Psoas muscle (tissue), 8 donors: ENCODE results near the gene FCRL2. TPM values are rescaled to one million over a fixed set of nuclear protein-coding genes. Genes with fewer than 3 reads are reported as not detected.

ENCODE experiments used
- ATAC-seq, 4 donors: fragments of 200-7000 bp; cut with Tn5 transposase; one replicate each; pipeline ENCODE4 v1.9.1; 2020; ENCODE audit warnings: moderate library complexity in 3 of 4, mild to moderate bottlenecking in 2 of 4
- DNase-seq, 2 donors: peaks; one replicate each; pipeline ENCODE4 v3.0.0-alpha.2; 2020
- H3K27ac ChIP-seq: fragments of 200-600 bp; one replicate; pipeline ENCODE4 v1.8.0; 2022
- H3K27me3 ChIP-seq, 3 donors: fragments of 200-600 bp in 1 of 3; one replicate each; pipeline versions ENCODE4 v1.6.1 to v1.8.0; 2013 to 2022; ENCODE audit warnings: low read length in 2 of 3, mild to moderate bottlenecking in 2 of 3, moderate library complexity in 1 of 3; ENCODE audit not compliant: insufficient read depth in 3 of 3
- H3K36me3 ChIP-seq, 2 donors: fragments of 200-600 bp in 1 of 2; one replicate each; pipeline versions ENCODE4 v1.6.1 to v1.8.0; 2013 to 2022; ENCODE audit warnings: low read depth in 1 of 2, mild to moderate bottlenecking in 1 of 2, moderate library complexity in 1 of 2; ENCODE audit not compliant: insufficient read depth in 1 of 2
- H3K4me1 ChIP-seq: fragments of 200-600 bp; one replicate; pipeline ENCODE4 v1.8.0; 2022
- H3K4me3 ChIP-seq: fragments of 200-600 bp; one replicate; pipeline ENCODE4 v1.8.0; 2022; ENCODE audit warnings: mild to moderate bottlenecking
- H3K9me3 ChIP-seq: fragments of 200-600 bp; one replicate; pipeline ENCODE4 v1.8.0; 2022
- CTCF ChIP-seq: fragments of 200-600 bp; IDR thresholded peaks from one replicate; pipeline ENCODE4 v1.8.0; 2022; ENCODE audit warnings: antibody characterized with exemption
- WGBS, 3 donors: extraction: QIAGEN DNeasy Blood & Tissue Kit; methylation state at CpG; one replicate each; pipeline versions ENCODE4 v1.1.6 to v1.1.7; 2013; 5-methylcytosine and 5-hydroxymethylcytosine counted together
- intact Hi-C, 2 donors: fragments of 100-400 bp; cut with DNase I; formaldehyde crosslinking; loops; one replicate each; pipeline versions ENCODE4 v1.11.0 to v1.14.2; 2022
- polyA plus RNA-seq, 3 donors: library from polyadenylated mRNA; stranded (reverse); fragments of 200-250 nt; gene quantifications; one replicate each; pipeline ENCODE4 v1.2.3, GENCODE V29; 2013
- total RNA-seq, 4 donors: library from RNA; stranded (reverse); fragmentation: NEBNext Ultra II Directional in 2 of 4; extraction: Animal tissue kit (Norgen Biotek cat#: 25700) in 2 of 4; gene quantifications; one replicate each; pipeline versions ENCODE4 v1.2.1 to v1.2.4, GENCODE V29; 2021 to 2023
- donor health status: healthy with polysubstance abuse.
- donor health status: DM: no; HTN: no; CAD: no; lungs with moderate emphysema.
- donor health status: Bipolar disorder and iron deficiency.
- donor health status: healthy.
- donor health status: DM: yes; HTN: yes; CAD: no.
- donor health status: DM: no; HTN: no; CAD: no.
- donor health status: DM: no; HTN: no; CAD: no.
- donor health status: DM: yes; HTN: yes; CAD: no.

FCRL2 gene
- total and polyA plus RNA-seq, 7 donors = 0.03 to 0.17 TPM; not detected in 5

GRCh38 chr1:157785248-157785647 lies 8.3 kb upstream of the FCRL2 start:
- WGBS, 3 donors = 0 to 7% (median 3%) methylated on average over 1 of the region's 1 CpG
- Histone ChIP-seq H3K4me3 (no peak overlapping the region), H3K27me3 (no peaks in the 10 kb centered on the region), H3K36me3 (no peaks in the 10 kb centered on the region), H3K27ac (no peak overlapping the region), H3K4me1 (no peaks in the 10 kb centered on the region), H3K9me3 (no peaks in the 10 kb centered on the region)
- ATAC-seq (no peak), DNase-seq (no peak)
- intact Hi-C loops = no loop called here
- TF ChIP-seq CTCF = no peak

GRCh38 chr1:157784801-157785200 lies 7.9 kb upstream of the FCRL2 start:
- intact Hi-C loops = no loop called here
- no peaks in the 10 kb centered on the region for H3K4me1 ChIP-seq
- ATAC-seq (no peak), DNase-seq (no peak)
- no peaks in the 10 kb centered on the region for H3K27me3 ChIP-seq
- no peak for TF ChIP-seq CTCF
- no peak overlapping the region for H3K4me3 ChIP-seq
- no peak overlapping the region for H3K27ac ChIP-seq
- no peaks in the 10 kb centered on the region for H3K9me3 ChIP-seq
- H3K36me3 ChIP-seq = no peaks in the 10 kb centered on the region
- WGBS, 3 donors = 67 to 77% (median 71%) methylated on average over 3 of the region's 3 CpGs

GRCh38 chr1:157782931-157783330 lies 6.0 kb upstream of the FCRL2 start:
- Histone ChIP-seq H3K4me1 (no peaks in the 10 kb centered on the region), H3K27ac (no peak overlapping the region), H3K9me3 (no peaks in the 10 kb centered on the region), H3K4me3 (no peak overlapping the region), H3K27me3 (no peaks in the 10 kb centered on the region), H3K36me3 (no peaks in the 10 kb centered on the region)
- WGBS, 3 donors = 89 to 92% (median 91%) methylated on average over 1 of the region's 1 CpG
- TF ChIP-seq CTCF = no peak
- DNase-seq = no peak
- no peak for ATAC-seq
- intact Hi-C loops = no loop called here

- TF ChIP-seq CTCF = no peak
- Histone ChIP-seq H3K4me3 (no peak overlapping the region), H3K36me3 (no peaks in the 10 kb centered on the region), H3K27me3 (no peaks in the 10 kb centered on the region), H3K27ac (no peak overlapping the region), H3K9me3 (no peaks in the 10 kb centered on the region), H3K4me1 (no peaks in the 10 kb centered on the region)
- ATAC-seq (no peak), DNase-seq (no peak)
- intact Hi-C loops = no loop called here
- WGBS, 3 donors = 24 to 31% (median 30%) methylated on average over 2 of the region's 2 CpGs
These were observed 4.1 kb upstream of the FCRL2 start for GRCh38 chr1:157781048-157781447.

- no peaks in the 10 kb centered on the region for H3K27me3 ChIP-seq
- H3K36me3 ChIP-seq = no peaks in the 10 kb centered on the region
- no peaks in the 10 kb centered on the region for H3K4me1 ChIP-seq
- no peak for ATAC-seq
- no peak for TF ChIP-seq CTCF
- DNase-seq = no peak
- H3K4me3 ChIP-seq = no peak overlapping the region
- WGBS, 3 donors = 60 to 67% (median 66%) methylated on average over 4 of the region's 4 CpGs
- no peaks in the 10 kb centered on the region for H3K9me3 ChIP-seq
- intact Hi-C loops = no loop called here
- H3K27ac ChIP-seq = no peak overlapping the region
These were observed 1.6 kb downstream of the FCRL2 start for GRCh38 chr1:157775101-157775870.
